LHCN-M2 (cell line): ENCODE results near the gene CCDC85C. TPM values are rescaled to one million over a fixed set of nuclear protein-coding genes. Genes with fewer than 3 reads are reported as not detected.

Source experiments
- DNase-seq: peaks from one replicate; pipeline ENCODE4 v3.0.0-alpha.2; 2012; ENCODE audit warnings: low read depth
- total RNA-seq: library from RNA; depleted of rRNA; stranded (reverse); fragments of >200 nt; gene quantifications from 2 replicates; pipeline ENCODE4 v1.2.3, GENCODE V29; 2014

CCDC85C gene
- total RNA-seq, 1 experiment from 2014 or later, result 1.9 TPM

DNA sequence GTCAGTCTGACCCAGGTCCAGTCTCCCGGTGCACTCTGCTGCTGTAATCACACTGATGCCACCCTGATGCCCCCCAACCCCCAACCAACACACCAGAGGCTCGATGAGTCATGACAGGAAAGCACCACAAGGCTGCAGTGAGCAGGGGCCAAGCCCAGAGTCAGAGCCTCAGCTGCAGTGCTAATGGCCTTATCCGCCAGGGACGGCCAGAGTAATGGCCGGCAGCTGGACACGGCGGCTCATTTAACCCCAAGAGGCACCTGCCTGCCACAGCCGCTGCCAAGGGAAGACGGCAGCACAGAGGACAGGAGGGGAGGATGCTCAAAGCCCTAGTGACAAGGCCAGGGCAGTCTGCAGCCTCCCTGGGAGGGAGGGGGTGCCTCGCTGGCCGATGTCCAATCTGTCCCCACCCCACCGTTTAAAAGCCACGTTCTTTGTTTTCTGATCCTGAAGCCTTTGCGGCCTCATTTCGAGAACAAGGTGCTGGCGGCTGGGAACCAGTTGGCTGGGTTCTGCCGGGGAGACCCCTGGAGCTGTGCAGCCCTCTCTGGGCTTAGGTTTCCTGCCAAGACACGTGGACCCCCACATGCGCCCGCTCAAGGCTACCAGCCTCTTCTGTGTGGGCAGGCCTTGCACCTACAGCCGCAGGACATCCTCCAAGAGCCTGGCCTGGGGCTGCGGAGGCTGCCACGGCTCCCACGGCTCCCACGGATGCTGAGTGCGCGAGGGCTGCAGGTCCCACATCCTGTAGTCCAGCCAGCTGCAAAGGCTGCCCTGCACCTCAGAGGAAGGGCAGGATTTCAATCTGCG, 13.1 kb downstream of the CCDC85C start:
- DNase-seq, result peak; percentile 55

- no peak for DNase-seq
Observed at GRCh38 chr14:99589651-99590530, 14.1 kb downstream of the CCDC85C start.

GRCh38 chr14:99589031-99589441, 15.0 kb downstream of the CCDC85C start:
- DNase-seq, result no peak

GRCh38 chr14:99587460-99588278, 16.3 kb downstream of the CCDC85C start:
- no peak for DNase-seq

GRCh38 chr14:99586761-99587459, 17.1 kb downstream of the CCDC85C start:
- DNase-seq, result no peak

GRCh38 chr14:99586054-99586760, 17.8 kb downstream of the CCDC85C start:
- no peak for DNase-seq

- no peak for DNase-seq
Observed at GRCh38 chr14:99584823-99585222, 19.2 kb downstream of the CCDC85C start.

DNA sequence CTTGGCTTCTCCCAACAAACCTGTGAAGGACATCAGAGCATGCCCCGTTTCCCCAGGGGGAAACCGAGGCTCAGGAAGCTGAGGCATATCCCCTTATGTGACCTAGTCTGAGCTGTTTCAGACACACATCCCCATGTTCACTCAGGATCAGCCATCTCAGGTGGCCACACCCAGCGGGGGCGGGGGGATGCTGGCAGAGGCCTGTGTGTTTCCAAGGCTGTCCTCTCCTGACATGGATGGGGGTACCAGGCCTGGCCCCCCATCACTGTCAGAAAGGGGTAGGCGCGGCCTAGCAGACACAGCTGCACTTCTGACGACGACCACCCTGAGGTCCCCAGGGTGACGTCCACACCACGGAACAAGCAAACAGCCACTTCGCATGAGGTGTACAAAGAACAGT, 22.1 kb downstream of the CCDC85C start:
- no peak for DNase-seq

GRCh38 chr14:99581374-99581773, 22.6 kb downstream of the CCDC85C start:
- no peak for DNase-seq

DNA sequence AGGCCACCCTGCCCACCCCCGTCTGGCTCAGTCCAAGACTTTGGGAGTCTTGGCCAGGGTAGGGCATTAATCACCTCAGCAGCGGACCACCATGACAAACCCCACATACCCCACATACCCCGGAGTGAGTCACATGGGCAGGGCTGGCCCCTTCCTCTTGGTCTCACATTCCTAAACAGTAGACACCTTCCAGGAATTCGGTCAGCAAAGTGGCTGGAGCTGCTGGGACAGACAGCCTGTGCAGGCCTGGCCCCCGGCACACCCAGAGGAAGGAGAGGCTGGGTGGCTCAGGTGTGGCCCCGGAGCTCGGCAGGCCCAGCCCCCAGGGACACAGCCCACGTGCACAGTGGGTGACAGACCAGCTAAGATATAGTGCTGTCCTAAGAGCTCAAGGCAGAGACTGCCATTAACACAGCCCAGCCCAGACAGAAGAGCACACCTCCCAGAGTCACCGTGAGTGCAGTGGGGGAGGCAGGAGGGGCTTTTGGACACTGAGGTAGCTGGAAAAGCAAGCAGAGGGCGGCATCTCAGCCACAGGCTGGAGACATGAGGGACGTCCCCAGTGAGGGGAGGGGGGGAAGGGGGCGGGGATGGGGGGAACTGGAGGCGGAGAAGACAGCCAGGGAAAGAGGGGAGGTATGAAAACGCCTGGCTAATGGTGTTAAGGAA, 24.0 kb downstream of the CCDC85C start:
- no peak for DNase-seq

DNA sequence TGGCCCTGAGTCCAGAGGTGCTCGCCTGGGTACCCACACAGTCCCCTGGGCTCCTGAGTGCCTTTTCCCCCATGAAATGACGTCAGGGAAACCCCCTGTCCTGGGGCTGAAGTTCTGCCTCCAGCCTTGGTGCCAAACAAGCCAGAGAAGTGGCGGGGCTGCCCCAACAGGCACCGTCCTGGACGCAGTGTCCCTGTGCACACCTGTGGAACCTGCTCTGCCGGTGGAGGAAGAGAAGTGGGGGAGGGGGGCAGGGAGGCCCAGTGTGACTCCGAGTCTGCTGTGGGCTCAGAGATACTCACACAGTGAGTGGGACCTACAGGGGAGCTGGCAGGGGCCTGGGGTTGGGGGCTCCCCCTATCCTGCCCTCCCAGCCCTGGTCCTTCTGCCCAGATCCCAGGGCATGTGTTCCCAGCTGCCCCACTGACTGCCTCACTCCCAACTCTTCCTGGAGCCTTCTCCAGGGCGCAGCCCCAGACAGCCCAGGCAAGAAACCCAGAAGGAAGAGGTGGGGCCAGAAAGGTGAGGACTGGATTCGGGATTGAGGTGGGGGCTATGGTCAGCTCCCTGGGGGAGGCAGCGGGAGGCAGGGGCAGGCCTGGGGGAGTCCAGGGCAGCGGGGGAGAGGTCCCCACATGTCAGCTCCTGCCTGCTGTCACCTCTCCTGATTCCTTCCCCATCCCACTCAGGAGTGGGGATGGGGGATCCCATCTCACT, 24.7 kb downstream of the CCDC85C start:
- no peak for DNase-seq

- DNase-seq, result peak; percentile 5
Observed at GRCh38 chr14:99578541-99579101, 25.4 kb downstream of the CCDC85C start.

- DNase-seq, result no peak
Observed at GRCh38 chr14:99576761-99577705, 27.0 kb downstream of the CCDC85C start.

DNA sequence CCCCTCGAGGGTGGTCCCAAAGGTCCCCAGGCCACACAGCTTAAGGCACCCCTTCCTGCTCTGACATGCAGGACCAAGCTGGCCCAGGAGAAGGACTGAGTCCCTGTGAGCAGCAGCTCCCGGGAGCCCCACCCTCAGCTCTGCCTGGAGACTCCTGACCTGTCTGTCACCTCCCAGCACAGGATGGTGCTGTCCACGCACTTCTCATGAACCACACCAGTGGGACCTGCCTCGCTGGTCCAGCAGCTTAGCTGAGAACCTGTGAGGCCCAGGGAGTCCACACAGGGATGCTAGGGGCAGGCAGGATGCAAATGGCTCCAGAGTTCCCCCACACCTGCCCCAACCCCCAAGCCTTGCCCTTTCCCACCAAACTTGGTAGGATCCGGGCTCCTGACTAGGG, 27.7 kb downstream of the CCDC85C start:
- no peak for DNase-seq

DNA sequence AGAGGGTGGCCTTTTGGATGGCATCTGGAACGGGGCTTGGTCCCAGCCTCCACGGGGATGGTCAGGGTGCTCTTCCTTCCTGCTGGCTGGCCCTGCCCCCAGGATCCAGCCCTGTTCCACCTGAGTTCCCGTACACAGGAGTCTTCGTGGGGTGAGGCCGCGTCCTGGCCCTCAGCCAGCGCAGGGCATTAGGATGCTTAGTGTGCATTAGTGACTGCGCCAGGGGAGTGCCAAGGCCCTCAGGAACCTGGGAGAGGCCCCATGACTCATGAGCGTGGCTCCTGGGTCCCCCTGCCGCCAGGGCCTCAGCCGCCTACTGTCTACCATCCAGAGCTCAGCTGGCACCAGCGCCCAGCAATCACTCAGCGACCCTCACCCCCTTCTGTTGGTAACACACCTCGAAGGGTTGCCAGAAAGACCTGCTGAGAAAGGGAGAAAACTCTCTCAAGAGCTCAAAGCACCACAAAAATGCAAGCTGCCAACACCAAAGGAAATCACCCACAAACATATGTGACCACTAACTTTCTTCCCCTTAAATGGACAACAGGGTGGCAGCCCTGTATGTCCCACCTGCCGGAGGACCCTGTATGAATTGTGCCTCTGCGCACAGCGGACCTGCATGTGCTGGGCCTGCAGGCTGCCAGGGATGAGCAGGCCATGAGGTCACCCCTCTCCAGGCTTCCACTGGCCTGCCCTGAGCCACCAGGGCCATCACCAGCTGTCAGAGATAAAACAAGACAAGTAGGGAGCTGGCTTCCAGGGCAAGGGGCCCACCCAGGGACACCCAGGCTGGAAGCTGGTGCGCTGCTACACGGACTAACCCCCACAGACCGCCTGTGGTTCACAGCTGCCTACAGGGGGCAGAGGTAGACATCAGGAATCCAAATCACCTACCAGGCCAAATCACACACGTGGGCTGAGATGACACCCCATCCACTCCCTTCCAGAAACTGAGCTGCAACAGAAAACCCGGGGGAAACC, 28.7 kb downstream of the CCDC85C start:
- DNase-seq, result no peak

- DNase-seq, result no peak
Observed at GRCh38 chr14:99574099-99574880, 29.7 kb downstream of the CCDC85C start.
